HEK293 (cell line): ENCODE data around the gene AFF3.

ENCODE experiments used
- BCL11B ChIP-seq: fragments of 450-650 bp; formaldehyde crosslinking; IDR thresholded peaks from 2 replicates; pipeline ENCODE4 v1.5.1; 2016; ENCODE audit warnings: low read depth, missing biosample characterization, missing genetic modification characterization
- ZNF670 ChIP-seq: fragments of 450-650 bp; formaldehyde crosslinking; IDR thresholded peaks from 2 replicates; pipeline ENCODE4 v1.5.1; 2016; ENCODE audit warnings: missing biosample characterization, missing genetic modification characterization, low read depth

GRCh38 chr2:100188326-100188725 lies 45.9 kb upstream of the AFF3 start:
- TF ChIP-seq BCL11B (no peak), ZNF670 (no peak)
